Left lung (tissue), 10 donors: Measurements from ENCODE around the gene LRMDA. TPM values are rescaled to one million over a fixed set of nuclear protein-coding genes. Genes with fewer than 3 reads are reported as not detected.

Experiments used
- ATAC-seq: fragments of 200-7000 bp; cut with Tn5 transposase; one replicate; pipeline ENCODE4 v1.9.1; 2020; ENCODE audit warnings: moderate library complexity
- DNase-seq, 4 donors: peaks; one replicate each; pipeline ENCODE4 v3.0.0-alpha.2; 2013 to 2020
- H3K27ac ChIP-seq, 2 donors: fragments of 200-600 bp; sonication (generic) in 1 of 2; one replicate each; pipeline versions ENCODE4 v1.5.0 to v1.8.0; 2020 to 2021
- H3K27me3 ChIP-seq, 2 donors: fragments of 200-600 bp; sonication (generic) in 1 of 2; one replicate each; pipeline versions ENCODE4 v1.5.0 to v1.8.0; 2020 to 2021
- H3K36me3 ChIP-seq, 2 donors: fragments of 200-600 bp; sonication (generic) in 1 of 2; one replicate each; pipeline versions ENCODE4 v1.5.0 to v1.8.0; 2020 to 2021
- H3K4me1 ChIP-seq, 2 donors: fragments of 200-600 bp; one replicate each; pipeline ENCODE4 v1.8.0; 2021
- H3K4me3 ChIP-seq, 2 donors: fragments of 200-600 bp; sonication (generic) in 1 of 2; one replicate each; pipeline versions ENCODE4 v1.5.0 to v1.8.0; 2020 to 2021; ENCODE audit warnings: mild to moderate bottlenecking in 1 of 2
- H3K9me3 ChIP-seq, 2 donors: fragments of 200-600 bp; sonication (generic) in 1 of 2; one replicate each; pipeline versions ENCODE4 v1.5.0 to v1.8.0; 2020 to 2021
- intact Hi-C, 2 donors: fragments of 100-400 bp; cut with DNase I; formaldehyde crosslinking; loops; one replicate each; pipeline versions ENCODE4 v1.11.2 to v1.14.2; 2022
- polyA plus RNA-seq, 6 donors: library from polyadenylated mRNA; unstranded; fragments of 120-200 nt; gene quantifications; one replicate each; pipeline ENCODE4 v1.2.1, GENCODE V29; 2013; ENCODE audit not compliant: insufficient read length in 6 of 6
- total RNA-seq, 2 donors: library from RNA; stranded (reverse); fragmentation: NEBNext Ultra II Directional; extraction: Animal tissue kit (Norgen Biotek cat#: 25700); gene quantifications; one replicate each; pipeline ENCODE4 v1.2.1, GENCODE V29; 2021
- TF ChIP-seq, protein P1 (sequence below), 2 donors: fragments of 200-600 bp; sonication (generic) in 1 of 2; IDR thresholded peaks; one replicate each; pipeline versions ENCODE4 v1.5.0 to v1.8.0; 2021; ENCODE audit warnings: antibody characterized with exemption in 2 of 2
- donor health status: DM: no; HTN: yes; CAD: no.
- donor health status: DM: no; HTN: no; CAD: no.

The LRMDA gene
- total and polyA plus RNA-seq, 8 donors: 13.9 to 23.6 (median 18.7) TPM

DNA sequence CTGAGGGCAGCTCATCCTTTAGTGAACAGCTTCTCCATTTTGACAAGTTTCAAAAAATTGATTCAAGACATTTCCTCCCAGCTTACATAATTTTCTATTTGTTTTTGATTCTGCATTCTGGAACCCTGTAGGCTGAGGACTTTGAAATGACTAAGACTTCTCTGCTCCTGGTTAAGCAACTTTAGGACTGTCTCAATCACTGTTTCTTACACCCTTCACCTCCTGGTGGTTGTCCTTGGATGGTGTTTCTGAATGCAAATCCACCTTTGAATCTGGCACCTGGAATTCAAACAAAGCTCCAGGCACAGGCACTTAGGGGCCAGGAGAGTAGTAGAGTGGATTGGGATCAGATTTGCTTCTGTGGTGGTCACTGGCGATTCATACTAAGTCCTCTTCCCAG lies 595.5 kb downstream of the LRMDA start:
- intact Hi-C loops: no loop called here
- ATAC-seq (peak; percentile 54), DNase-seq (no peak)
- H3K27me3 ChIP-seq: no peaks in the 10 kb centered on the region
- H3K9me3 ChIP-seq: no peaks in the 10 kb centered on the region
- peak overlapping the region in 1 of 2 donors; percentile 46 for H3K27ac ChIP-seq
- no peak overlapping the region for H3K4me3 ChIP-seq
- no peaks in the 10 kb centered on the region for H3K36me3 ChIP-seq
- H3K4me1 ChIP-seq: no peaks in the 10 kb centered on the region
- TF ChIP-seq, protein P1, sequence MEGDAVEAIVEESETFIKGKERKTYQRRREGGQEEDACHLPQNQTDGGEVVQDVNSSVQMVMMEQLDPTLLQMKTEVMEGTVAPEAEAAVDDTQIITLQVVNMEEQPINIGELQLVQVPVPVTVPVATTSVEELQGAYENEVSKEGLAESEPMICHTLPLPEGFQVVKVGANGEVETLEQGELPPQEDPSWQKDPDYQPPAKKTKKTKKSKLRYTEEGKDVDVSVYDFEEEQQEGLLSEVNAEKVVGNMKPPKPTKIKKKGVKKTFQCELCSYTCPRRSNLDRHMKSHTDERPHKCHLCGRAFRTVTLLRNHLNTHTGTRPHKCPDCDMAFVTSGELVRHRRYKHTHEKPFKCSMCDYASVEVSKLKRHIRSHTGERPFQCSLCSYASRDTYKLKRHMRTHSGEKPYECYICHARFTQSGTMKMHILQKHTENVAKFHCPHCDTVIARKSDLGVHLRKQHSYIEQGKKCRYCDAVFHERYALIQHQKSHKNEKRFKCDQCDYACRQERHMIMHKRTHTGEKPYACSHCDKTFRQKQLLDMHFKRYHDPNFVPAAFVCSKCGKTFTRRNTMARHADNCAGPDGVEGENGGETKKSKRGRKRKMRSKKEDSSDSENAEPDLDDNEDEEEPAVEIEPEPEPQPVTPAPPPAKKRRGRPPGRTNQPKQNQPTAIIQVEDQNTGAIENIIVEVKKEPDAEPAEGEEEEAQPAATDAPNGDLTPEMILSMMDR (IDR thresholded peaks at IDR 0.05): no peak

DNA sequence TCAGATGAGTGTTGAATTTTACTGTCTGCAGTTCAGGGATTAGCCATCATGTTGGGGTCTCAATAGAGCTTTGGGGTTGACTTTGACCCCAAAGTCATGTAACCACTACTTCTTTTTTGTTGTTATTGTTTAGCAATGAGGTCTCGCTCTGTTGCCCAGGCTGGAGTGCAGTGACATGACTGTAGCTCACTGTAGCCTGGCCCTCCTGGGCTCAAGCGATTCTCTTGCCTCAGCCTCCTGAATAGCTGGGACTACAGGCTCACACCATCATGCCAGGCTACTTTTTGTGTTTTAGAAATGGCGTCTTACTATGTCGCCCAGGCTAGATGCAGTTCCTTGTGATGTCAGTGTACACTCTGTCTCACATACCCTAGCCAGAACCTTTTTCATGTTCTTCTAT lies 598.4 kb downstream of the LRMDA start:
- peaks cover 6 to 18% of the 10 kb centered on the region in 2 donors for H3K4me1 ChIP-seq
- intact Hi-C loops: no loop called here
- ATAC-seq (no peak), DNase-seq (no peak)
- no peak overlapping the region for H3K4me3 ChIP-seq
- H3K9me3 ChIP-seq: no peaks in the 10 kb centered on the region
- H3K27ac ChIP-seq: no peak overlapping the region
- no peaks in the 10 kb centered on the region for H3K27me3 ChIP-seq
- H3K36me3 ChIP-seq: no peaks in the 10 kb centered on the region
- TF ChIP-seq, protein P1 (IDR thresholded peaks at IDR 0.05): no peak

DNA sequence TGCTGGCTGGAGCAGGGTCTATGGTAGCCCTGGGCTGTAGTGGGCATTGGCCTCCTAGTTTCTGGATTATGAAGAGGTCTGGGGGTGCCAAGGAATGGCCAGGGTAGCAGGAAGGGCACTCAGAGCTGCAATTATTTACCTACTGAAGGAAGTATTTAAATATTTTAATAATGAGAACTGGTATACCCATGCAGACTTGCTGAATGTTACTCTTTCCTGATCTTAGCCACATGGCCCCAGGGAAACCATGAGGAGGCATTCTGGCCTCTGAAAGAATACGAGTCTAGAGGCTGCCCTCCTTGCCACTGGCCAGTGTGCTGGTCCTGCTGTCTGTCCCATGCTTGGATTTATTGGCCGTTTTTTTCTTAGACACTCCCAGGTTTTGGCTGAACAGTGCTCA lies 599.7 kb downstream of the LRMDA start:
- H3K4me1 ChIP-seq: peaks cover 6 to 31% of the 10 kb centered on the region in 2 donors
- no peak overlapping the region for H3K4me3 ChIP-seq
- H3K36me3 ChIP-seq: no peaks in the 10 kb centered on the region
- DNase-seq (no peak), ATAC-seq (no peak)
- H3K27me3 ChIP-seq: no peaks in the 10 kb centered on the region
- TF ChIP-seq, protein P1 (IDR thresholded peaks at IDR 0.05): no peak
- intact Hi-C loops: no loop called here
- no peaks in the 10 kb centered on the region for H3K9me3 ChIP-seq
- no peak overlapping the region for H3K27ac ChIP-seq

DNA sequence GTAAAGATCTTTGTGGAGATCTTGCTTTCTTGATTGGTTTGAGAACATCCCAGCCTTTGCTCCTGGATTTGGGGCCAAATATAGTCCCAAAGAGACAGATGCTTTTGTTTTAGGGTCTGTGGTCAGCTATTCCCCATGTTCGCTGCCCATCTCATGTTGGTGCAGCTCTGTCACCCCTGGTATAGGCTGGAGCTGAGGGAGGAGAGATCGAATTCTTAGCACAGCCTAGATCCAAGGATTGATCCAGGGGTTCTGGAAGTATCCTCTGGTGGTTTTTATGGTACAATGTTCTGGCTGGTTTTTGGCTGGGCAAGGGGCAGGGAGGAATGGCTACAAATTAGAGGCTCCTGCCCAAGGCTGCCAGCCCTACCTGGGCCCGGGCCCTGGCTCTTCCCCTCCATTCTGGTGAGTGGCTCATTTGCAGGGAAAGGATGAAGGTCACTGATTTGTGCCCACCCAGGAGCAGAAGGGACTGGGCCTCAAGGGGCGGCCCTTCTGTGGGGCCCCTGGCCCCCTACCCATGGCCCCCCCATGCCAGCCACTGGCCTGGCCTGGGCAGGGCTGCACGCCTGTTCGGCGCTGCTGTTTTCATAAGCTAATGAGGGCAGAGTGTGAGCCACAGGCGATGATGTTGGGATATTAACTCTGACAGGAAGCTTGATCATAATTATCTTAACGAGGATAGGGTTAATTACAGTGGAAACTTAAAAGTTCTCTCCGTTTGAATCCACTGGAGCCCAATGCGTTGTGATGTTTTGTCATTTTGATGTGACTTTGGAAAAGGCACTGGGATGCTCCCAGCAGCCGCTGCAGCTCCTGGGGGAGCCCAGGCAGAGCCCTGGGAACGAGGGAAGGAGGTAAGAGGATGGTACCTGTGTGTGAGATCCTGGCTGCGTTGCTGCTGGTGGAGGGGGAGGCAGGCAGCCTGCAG lies 600.6 kb downstream of the LRMDA start:
- Histone ChIP-seq H3K4me3 (no peak overlapping the region), H3K4me1 (peaks cover 6 to 32% of the 10 kb centered on the region in 2 donors), H3K36me3 (no peaks in the 10 kb centered on the region), H3K9me3 (no peaks in the 10 kb centered on the region), H3K27ac (no peak overlapping the region), H3K27me3 (no peaks in the 10 kb centered on the region)
- intact Hi-C loops: no loop called here
- TF ChIP-seq, protein P1 (IDR thresholded peaks at IDR 0.05): no peak
- DNase-seq: no peak
- no peak for ATAC-seq

DNA sequence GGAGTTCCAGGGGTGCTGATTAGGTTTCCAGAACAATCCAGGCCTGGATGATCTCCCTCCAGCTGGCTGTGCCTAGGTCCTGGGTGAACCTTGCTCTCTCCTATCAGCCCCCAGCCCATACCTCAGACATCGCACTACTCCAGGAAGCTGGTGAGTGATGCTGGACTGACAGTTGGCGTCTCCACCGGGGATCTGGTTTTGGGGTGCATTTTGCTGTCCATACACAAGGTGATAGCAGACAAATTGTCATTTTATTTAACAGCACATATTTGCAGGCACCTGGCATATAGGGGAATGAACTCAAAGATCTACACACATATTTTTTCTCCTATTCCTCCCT lies 601.2 kb downstream of the LRMDA start:
- no peak overlapping the region for H3K27ac ChIP-seq
- no peaks in the 10 kb centered on the region for H3K9me3 ChIP-seq
- H3K36me3 ChIP-seq: no peaks in the 10 kb centered on the region
- H3K4me3 ChIP-seq: no peak overlapping the region
- intact Hi-C loops: no loop called here
- ATAC-seq: no peak
- TF ChIP-seq, protein P1 (IDR thresholded peaks at IDR 0.05): no peak
- DNase-seq: no peak
- H3K4me1 ChIP-seq: peaks cover 6 to 32% of the 10 kb centered on the region in 2 donors
- H3K27me3 ChIP-seq: no peaks in the 10 kb centered on the region
